WERI-Rb-1 (cell line): ENCODE measurements around the gene FTL.

Source experiments
- DNase-seq: peaks from one replicate; pipeline ENCODE4 v3.0.0-alpha.2; 2020
- H3K27ac ChIP-seq: fragments of 250-450 bp; sonication (Bioruptor Pico); 2 replicates; pipeline ENCODE4 v1.5.1; 2020; ENCODE audit warnings: mild to moderate bottlenecking, moderate library complexity
- H3K27me3 ChIP-seq: fragments of 250-450 bp; sonication (Bioruptor Pico); 2 replicates; pipeline ENCODE4 v1.5.1; 2021; ENCODE audit warnings: mild to moderate bottlenecking, low read depth, moderate library complexity; ENCODE audit not compliant: insufficient read depth, severe bottlenecking
- H3K36me3 ChIP-seq: fragments of 250-450 bp; sonication (Bioruptor Pico); 2 replicates; pipeline ENCODE4 v1.5.1; 2020; ENCODE audit warnings: mild to moderate bottlenecking, moderate library complexity
- H3K4me3 ChIP-seq: 2 replicates; pipeline ENCODE4 v1.5.1; 2011; ENCODE audit warnings: low read depth, mild to moderate bottlenecking, control low read depth, low read length
- H3K9me3 ChIP-seq: fragments of 250-450 bp; sonication (Bioruptor Pico); 2 replicates; pipeline ENCODE4 v1.5.1; 2021; ENCODE audit warnings: mild to moderate bottlenecking, moderate library complexity; ENCODE audit not compliant: severe bottlenecking
- TF ChIP-seq, protein P1 (sequence below): IDR thresholded peaks from 2 replicates; pipeline ENCODE4 v1.5.1; 2011; ENCODE audit warnings: low read depth, mild to moderate bottlenecking, control low read depth, inconsistent platforms, low read length

FTL gene

DNA sequence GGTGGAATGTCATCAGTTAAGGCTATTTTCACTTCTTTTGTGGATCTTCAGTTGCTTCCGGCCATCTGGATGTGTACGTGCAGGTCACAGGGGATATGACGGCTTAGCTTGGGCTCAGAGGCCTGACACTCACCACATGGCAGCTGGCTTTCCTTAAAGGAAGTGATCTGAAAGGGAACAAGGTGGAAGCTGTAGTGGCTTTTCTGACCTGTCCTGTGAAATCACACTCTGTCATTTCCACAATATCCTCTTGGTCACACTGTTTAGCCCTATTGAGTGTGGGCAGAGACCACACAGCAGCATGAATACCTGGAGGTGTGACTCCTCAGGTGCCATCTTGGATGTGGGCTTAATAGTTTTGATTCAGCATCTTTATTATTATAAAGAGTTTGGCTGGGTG is 14.9 kb upstream of the FTL start:
- H3K27me3 ChIP-seq: no peaks in the 10 kb centered on the region
- H3K9me3 ChIP-seq: peaks cover 16% of the 10 kb centered on the region
- no peak overlapping the region for H3K4me3 ChIP-seq
- H3K27ac ChIP-seq: peak overlapping the region; percentile 76
- TF ChIP-seq, protein P1, sequence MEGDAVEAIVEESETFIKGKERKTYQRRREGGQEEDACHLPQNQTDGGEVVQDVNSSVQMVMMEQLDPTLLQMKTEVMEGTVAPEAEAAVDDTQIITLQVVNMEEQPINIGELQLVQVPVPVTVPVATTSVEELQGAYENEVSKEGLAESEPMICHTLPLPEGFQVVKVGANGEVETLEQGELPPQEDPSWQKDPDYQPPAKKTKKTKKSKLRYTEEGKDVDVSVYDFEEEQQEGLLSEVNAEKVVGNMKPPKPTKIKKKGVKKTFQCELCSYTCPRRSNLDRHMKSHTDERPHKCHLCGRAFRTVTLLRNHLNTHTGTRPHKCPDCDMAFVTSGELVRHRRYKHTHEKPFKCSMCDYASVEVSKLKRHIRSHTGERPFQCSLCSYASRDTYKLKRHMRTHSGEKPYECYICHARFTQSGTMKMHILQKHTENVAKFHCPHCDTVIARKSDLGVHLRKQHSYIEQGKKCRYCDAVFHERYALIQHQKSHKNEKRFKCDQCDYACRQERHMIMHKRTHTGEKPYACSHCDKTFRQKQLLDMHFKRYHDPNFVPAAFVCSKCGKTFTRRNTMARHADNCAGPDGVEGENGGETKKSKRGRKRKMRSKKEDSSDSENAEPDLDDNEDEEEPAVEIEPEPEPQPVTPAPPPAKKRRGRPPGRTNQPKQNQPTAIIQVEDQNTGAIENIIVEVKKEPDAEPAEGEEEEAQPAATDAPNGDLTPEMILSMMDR: no peak
- peak; percentile 73 for DNase-seq
- no peaks in the 10 kb centered on the region for H3K36me3 ChIP-seq

DNA sequence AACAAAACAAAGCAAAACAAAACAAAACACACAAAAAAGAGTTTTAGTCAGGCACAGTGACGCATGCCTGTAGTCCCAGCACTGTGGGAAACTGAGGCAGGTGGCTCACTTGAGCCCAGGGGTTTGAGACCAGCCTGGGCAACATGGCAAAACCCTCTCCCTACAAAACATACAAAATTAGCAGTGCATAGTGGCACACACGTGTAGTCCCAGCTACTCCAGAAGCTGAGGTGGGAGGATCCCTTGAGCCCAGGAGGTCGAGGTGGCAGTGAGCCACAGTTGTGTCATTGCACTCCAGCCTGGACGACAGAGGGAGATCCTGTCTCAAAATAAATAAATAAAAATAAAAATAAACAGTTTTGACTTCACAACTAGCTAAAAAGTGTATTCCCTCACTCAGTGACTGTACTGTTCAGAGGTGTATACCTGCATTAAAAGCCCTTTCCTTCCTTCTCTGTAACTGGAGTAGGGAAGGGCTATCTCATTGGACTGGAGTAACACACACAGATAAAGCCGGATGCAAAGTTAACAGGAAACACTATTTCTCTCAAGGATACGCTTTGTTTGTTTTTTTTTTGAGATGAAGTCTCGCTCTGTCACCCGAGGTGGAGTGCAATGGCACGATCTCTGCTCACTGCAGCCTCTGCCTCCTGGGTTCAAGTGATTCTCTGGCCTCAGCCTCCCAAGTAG is 14.1 kb upstream of the FTL start:
- DNase-seq: no peak
- H3K27me3 ChIP-seq: no peaks in the 10 kb centered on the region
- H3K36me3 ChIP-seq: peaks cover 5% of the 10 kb centered on the region
- H3K27ac ChIP-seq: peak overlapping the region; percentile 76
- H3K9me3 ChIP-seq: peaks cover 16% of the 10 kb centered on the region
- TF ChIP-seq, protein P1: no peak
- no peak overlapping the region for H3K4me3 ChIP-seq

DNA sequence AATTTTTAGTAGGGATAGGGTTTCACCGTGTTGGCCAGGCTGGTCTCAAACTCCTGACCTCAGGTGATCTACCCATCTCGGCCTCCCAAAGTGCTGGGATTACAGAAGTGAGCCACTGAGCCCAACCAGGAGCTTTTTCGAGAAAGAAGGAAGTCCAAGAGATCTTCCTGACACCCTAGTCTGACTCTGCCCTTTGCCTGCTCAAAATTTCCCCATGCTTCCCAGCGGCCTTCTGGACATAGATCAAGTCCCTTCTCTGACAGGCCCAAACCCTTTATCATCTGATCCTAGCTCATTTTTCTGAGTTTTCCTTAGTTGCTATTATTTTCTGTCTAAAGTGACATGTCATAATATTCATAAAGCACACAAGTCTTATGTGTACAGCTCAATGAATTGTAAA is 12.0 kb upstream of the FTL start:
- H3K27ac ChIP-seq: no peak overlapping the region
- TF ChIP-seq, protein P1: no peak
- no peaks in the 10 kb centered on the region for H3K27me3 ChIP-seq
- H3K4me3 ChIP-seq: no peak overlapping the region
- H3K9me3 ChIP-seq: peaks cover 6% of the 10 kb centered on the region
- DNase-seq: no peak
- H3K36me3 ChIP-seq: peaks cover 15% of the 10 kb centered on the region

DNA sequence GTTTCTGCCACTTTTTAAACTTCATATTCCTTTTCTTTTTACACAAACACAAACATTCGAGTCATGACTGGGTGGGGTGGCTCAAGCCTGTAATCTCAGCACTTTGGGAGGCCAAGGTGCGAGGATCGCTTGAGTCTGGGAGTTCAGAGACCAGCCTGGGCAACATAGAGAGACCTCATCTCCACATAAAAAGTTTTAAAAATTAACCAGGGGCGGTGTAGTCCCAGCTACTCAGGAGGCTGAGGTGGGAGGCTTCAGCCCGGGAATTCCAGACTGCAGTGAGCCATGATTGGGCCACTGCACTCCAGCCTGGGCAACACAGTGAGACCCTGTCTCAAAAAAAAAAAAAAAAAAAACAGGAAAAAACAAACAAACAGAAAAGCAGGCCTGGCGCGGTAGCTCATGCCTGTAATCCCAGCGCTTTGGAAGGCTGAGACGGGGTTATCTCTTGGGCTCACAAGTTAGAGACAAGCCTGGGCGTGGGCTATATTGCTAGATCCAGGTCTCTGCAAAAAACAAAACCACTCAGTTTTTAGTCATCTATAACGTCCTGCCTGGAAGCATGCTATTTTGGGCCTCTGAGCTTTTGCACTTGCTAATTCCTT is 11.0 kb upstream of the FTL start:
- H3K9me3 ChIP-seq: peaks cover 5% of the 10 kb centered on the region
- H3K27ac ChIP-seq: peak overlapping the region; percentile 64
- H3K36me3 ChIP-seq: peaks cover 20% of the 10 kb centered on the region
- DNase-seq: no peak
- H3K27me3 ChIP-seq: no peaks in the 10 kb centered on the region
- peak overlapping the region; percentile 46 for H3K4me3 ChIP-seq
- TF ChIP-seq, protein P1: no peak

DNA sequence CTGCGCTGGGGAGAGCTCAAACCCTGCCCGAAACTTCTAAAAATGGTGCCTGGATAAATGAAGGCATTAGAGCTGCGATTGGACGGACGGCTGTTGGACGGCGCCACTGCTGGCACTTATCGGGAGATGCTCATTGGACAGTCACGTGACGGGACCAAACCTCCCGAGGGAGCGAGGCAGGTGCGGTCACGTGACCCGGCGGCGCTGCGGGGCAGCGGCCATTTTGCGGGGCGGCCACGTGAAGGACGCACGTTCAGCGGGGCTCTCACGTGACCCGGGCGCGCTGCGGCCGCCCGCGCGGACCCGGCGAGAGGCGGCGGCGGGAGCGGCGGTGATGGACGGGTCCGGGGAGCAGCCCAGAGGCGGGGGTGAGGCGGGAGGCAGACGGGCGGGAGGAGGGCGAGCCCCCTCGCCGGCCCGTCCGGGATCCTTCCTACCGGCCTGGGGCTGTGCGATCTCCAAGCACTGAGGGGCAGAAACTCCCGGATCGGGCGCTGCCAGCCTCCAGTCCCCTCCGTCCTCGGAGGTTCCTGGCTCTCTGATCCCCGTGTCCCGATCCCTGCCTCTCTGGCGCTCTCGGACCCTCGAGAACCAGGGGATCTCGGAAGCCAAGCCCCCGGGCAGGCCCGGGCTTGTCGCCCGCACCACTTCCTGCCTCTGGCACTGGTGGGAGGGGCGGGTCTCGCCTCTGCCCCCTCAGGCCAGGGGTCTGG is 10.4 kb upstream of the FTL start, which contains the start of gene BAX:
Gene BAX, plus strand, starts transcription at position 281 of the 713 bp plus-strand sequence. Its CDS starts 54 bp downstream, at position 335.
- Histone ChIP-seq H3K4me3 (peak within 1 kb of the TSS; percentile 96), H3K27me3 (no peaks in the 10 kb centered on the region), H3K36me3 (peaks cover 20% of the 10 kb centered on the region), H3K9me3 (no peaks in the 10 kb centered on the region), H3K27ac (peak within 1 kb of the TSS; percentile 97)
- peak; percentile 98 for DNase-seq
- TF ChIP-seq, protein P1: 0 out of 2 replicates have a peak, but pooled peaks have one; percentile 8
